ENCODE data around the gene OS9.

Gene OS9

DNA sequence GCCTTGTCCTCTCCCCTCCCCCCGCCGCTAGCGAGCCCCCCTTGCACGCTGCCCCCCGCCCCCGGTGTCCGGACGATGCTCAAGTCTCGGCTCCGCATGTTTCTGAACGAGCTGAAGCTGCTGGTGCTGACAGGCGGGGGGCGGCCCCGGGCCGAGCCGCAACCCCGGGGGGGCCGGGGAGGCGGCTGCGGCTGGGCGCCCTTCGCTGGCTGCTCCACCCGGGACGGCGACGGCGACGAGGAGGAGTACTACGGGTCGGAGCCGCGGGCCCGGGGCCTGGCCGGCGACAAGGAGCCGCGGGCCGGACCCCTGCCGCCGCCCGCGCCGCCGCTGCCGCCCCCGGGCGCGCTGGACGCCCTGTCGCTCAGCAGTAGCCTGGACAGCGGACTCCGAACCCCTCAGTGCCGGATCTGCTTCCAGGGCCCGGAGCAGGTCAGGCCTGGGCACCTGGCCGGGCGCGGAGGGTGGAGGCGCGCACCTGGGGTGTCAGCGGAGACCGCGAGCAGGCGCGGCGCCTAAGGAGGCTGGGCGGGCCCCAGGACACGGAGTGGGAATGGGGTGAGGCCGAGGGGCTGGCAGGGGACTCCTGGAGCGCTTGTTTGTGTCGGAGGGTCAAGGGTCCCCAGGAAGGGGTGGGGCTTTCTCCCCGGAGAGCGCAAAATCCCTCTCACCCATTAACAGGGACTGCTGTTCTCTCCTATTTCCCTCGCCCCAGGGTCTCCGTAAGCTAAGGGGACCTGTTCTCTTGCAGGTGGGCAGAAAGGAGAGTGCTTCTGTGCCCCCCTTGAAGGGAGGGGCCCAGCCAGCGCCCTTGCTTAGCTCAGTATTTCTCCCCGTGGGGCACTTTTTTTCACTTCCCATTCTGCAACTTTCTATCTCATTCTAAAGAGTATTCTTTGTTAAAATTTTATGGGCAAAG, 61.8 kb downstream of the OS9 start:
- TF ChIP-seq, protein P1, sequence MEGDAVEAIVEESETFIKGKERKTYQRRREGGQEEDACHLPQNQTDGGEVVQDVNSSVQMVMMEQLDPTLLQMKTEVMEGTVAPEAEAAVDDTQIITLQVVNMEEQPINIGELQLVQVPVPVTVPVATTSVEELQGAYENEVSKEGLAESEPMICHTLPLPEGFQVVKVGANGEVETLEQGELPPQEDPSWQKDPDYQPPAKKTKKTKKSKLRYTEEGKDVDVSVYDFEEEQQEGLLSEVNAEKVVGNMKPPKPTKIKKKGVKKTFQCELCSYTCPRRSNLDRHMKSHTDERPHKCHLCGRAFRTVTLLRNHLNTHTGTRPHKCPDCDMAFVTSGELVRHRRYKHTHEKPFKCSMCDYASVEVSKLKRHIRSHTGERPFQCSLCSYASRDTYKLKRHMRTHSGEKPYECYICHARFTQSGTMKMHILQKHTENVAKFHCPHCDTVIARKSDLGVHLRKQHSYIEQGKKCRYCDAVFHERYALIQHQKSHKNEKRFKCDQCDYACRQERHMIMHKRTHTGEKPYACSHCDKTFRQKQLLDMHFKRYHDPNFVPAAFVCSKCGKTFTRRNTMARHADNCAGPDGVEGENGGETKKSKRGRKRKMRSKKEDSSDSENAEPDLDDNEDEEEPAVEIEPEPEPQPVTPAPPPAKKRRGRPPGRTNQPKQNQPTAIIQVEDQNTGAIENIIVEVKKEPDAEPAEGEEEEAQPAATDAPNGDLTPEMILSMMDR (IDR thresholded peaks at IDR 0.05), result no peak

GRCh38 chr12:57756406-57757341, 62.7 kb downstream of the OS9 start:
- TF ChIP-seq, protein P1 (IDR thresholded peaks at IDR 0.05), result peak; percentile 42; the same call in 1 of the 2 replicates

DNA sequence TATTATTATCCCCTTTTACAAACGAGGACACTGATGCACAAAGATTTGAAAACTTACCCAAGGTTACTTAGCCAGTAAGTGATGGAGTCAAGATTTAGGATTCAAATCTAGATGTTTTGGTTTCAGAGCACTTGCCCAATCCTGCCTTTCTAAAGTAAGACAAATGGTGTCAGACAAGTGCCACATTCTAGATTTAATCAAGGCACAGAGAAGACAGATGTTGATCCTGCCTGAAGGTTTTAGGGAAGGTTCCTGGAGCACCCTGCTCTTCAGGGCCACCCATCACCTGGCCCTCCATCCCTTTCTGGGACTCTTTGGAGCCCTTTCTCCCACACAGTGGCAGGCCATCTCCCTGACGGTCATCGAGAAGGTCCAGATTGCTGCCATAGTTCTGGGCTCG, 63.8 kb downstream of the OS9 start:
- TF ChIP-seq, protein P1 (IDR thresholded peaks at IDR 0.05), result no peak

DNA sequence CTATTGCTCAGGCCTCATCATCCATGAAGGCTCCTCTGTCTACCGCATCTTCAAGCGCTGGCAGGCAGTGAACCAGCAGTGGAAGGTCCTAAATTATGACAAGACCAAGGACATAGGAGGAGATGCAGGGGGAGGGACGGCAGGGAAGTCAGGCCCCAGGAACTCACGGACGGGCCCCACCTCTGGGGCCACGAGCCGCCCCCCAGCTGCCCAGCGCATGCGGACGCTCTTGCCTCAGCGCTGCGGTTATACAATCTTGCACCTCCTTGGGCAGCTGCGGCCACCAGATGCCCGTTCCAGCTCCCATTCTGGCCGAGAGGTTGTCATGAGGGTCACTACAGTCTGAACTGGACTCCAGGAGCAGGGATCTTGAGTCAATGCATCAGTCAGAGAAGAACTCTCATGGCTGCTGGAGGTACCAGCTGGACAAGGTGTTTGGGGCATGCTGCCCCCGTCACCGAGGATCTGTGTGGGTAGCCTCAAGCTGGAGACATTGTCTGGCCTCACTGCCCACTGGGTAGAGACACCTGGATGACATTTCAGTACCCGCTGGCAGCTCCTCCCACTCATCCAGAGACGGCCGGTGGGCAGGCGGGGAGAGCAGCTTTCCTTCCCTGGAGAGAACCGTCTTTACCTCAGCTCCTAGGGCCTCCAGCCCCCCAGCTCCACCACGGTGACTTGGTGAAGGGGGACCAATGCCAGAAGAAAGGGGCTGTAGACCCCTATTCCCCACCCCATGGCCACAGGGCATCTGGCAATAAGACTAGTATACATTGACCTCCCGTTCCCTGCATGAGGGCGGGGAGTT, 64.8 kb downstream of the OS9 start:
- TF ChIP-seq, protein P1 (IDR thresholded peaks at IDR 0.05), result no peak

- TF ChIP-seq, protein P1 (IDR thresholded peaks at IDR 0.05), result peak; percentile 71
These were observed 65.5 kb downstream of the OS9 start for GRCh38 chr12:57759360-57759980.

DNA sequence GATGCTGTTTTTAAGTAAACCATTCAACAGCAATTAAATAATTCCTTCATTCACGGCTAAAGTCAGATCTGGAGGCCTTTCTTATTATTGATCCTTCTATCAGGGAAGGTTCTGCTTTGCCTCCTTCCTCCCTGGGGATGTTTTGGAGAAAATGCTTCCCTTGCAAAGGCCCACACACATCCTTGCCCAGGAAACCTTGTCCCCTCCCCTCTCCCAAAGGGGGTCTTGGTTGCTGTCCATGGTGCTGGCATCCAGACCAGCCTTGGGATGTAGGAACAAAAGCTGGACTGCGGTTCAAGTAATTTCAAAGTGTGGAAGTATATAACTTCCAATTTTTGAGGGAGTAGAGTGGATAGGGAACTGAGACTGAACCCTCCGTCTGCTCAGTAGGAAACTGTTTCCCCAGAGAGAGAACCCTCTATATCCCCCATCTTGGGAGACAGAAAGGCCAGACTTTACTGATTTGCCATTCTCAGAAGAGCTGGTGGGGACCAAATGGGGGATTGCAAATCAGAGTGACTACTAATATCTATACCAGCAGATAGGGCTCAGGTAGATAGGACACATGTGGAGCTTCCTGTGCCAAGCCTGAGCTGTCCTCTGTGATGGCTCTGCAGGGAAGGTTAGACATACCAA, 66.5 kb downstream of the OS9 start:
- TF ChIP-seq, protein P1 (IDR thresholded peaks at IDR 0.05), result no peak
